HG03439 (cell line): Measurements from ENCODE around the gene C11orf91.
"Not testable (repeated sequence)": the region's sequence is repeated elsewhere in the genome, so short reads cannot be mapped to it uniquely, and the experiment has no call there.

Experiments used
- ATAC-seq: cut with Tn5 transposase; IDR thresholded peaks from one replicate; pipeline ENCODE4 v1.9.1; 2021; ENCODE audit warnings: mild to moderate bottlenecking, moderate library complexity; ENCODE audit not compliant: unreplicated experiment

The C11orf91 gene

GRCh38 chr11:33698921-33699320 lies 1.7 kb downstream of the C11orf91 start:
- no peak for ATAC-seq

- ATAC-seq: no peak
These were observed 2.6 kb downstream of the C11orf91 start for GRCh38 chr11:33697997-33698396.

- ATAC-seq: no peak
These were observed 3.5 kb downstream of the C11orf91 start for GRCh38 chr11:33696931-33697638.

GRCh38 chr11:33696411-33696810 lies 4.2 kb downstream of the C11orf91 start:
- ATAC-seq: no peak

GRCh38 chr11:33695051-33695566 lies 5.5 kb downstream of the C11orf91 start:
- no peak for ATAC-seq

- ATAC-seq: no peak
These were observed 6.1 kb downstream of the C11orf91 start for GRCh38 chr11:33694346-33695050.

- ATAC-seq: no peak
These were observed 8.1 kb downstream of the C11orf91 start for GRCh38 chr11:33692541-33692940.

- no peak for ATAC-seq
These were observed 8.6 kb downstream of the C11orf91 start for GRCh38 chr11:33692013-33692504.

- ATAC-seq: no peak
These were observed 9.4 kb downstream of the C11orf91 start for GRCh38 chr11:33691066-33691864.

- no peak for ATAC-seq
These were observed 10.1 kb downstream of the C11orf91 start for GRCh38 chr11:33690290-33691065.

GRCh38 chr11:33689501-33689900 lies 11.1 kb downstream of the C11orf91 start:
- ATAC-seq: no peak

- no peak for ATAC-seq
These were observed 11.5 kb downstream of the C11orf91 start for GRCh38 chr11:33689085-33689484.

- no peak for ATAC-seq
These were observed 12.7 kb downstream of the C11orf91 start for GRCh38 chr11:33687733-33688479.

GRCh38 chr11:33685082-33685481 lies 15.5 kb downstream of the C11orf91 start:
- ATAC-seq: no peak

- ATAC-seq: no peak
These were observed 16.5 kb downstream of the C11orf91 start for GRCh38 chr11:33684003-33684706.

- no peak for ATAC-seq
These were observed 18.2 kb downstream of the C11orf91 start for GRCh38 chr11:33682446-33682845.

- no peak for ATAC-seq
These were observed 18.6 kb downstream of the C11orf91 start for GRCh38 chr11:33682019-33682418.

GRCh38 chr11:33678616-33679015 lies 22.0 kb downstream of the C11orf91 start:
- not testable (repeated sequence) for ATAC-seq
